ENCODE results near the gene IRS4. TPM values are rescaled to one million over a fixed set of nuclear protein-coding genes. Genes with fewer than 3 reads are reported as not detected.

Gene IRS4
- under 1 TPM in 1 of 2 experiments, not detected in 1; 0.16 TPM for total RNA-seq

DNA sequence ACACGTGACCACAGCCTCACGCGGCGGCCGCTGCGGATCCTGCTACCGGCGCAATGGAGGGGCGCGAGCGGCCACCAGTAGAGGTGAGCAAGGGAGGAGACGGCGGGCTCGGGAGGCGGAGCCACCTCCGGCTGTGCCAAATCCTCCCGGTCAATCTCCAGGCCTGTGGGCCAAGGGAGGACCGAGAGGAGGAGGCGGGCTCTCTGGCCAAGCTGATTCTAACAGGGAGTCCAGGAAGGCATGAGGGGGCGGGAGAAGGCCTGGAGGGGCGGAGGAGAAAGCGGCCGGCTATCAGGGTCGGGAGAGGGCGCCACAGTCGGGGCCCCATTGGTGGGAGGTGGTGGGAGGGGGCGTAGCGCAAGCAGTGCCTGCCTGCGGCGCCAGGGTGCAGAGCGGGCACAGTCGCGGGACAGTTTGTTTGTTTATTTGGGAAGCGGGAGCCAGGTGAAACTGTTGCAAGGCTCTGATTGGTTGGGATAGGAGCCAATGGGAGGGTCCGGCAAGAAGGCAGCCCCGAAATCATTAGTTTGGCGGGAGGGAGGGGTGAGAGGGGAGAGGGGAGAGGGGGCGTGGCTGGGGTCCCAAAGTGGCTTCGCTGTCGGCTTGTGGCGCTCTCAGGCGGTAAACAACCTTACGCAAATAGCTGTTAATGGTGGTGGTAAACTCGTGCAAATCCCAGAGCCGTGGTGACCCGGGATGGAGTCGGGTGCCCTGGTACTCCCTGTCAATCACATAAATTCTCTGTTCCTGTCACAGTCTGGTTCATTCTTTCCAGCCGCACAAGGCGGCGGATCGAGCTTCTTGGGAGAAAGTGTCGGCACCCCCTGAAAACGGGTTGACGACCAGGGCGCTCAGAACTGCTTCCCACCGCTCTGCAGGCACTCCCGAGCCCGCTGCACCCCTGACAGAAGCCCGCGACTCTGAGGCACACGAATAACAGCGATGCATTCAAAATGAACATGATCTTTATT lies at the start of gene IRS4:
Gene IRS4, minus strand, starts transcription at position 55 of the 971 bp plus-strand sequence.
- H3K4me1 Mint-ChIP-seq, result no peaks in the 10 kb centered on the region
- H3K9me3 Mint-ChIP-seq (ENCODE audit: low read depth), result no peaks in the 10 kb centered on the region
- H3K27ac Mint-ChIP-seq, result no peak within 1 kb of the TSS
- DNase-seq, result no peak
- CTCF ChIA-PET, result no interaction called here
- H3K36me3 Mint-ChIP-seq, result no peaks in the 10 kb centered on the region
- H3K27me3 Mint-ChIP-seq, result peaks cover 48% of the 10 kb centered on the region
- H3K4me3 Mint-ChIP-seq, result no peak within 1 kb of the TSS
- no peak for ATAC-seq

DNA sequence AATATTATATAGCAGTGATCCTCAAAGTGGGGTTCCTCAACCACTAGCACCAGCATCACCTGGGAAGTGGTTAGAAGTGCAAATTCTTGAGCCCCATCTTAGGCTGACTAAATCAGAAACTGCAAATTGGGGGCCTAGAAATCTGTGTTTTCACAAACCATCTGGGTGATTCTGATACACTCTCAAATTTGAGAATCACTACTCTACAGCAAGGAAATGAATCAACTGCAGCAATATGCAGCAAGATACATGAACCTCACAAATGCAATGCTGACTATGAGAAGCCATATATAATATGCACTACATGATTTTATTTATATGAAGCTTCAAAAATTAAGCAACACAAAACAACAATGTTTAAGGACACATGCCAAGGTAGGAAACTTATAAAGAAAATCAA lies 36.2 kb upstream of the IRS4 start:
- Mint-ChIP-seq H3K4me1 (no peaks in the 10 kb centered on the region), H3K36me3 (no peaks in the 10 kb centered on the region), H3K4me3 (no peak overlapping the region), H3K27me3 (no peaks in the 10 kb centered on the region), H3K9me3 (ENCODE audit: low read depth) (peaks cover 2% of the 10 kb centered on the region), H3K27ac (no peak overlapping the region)
- CTCF ChIA-PET, result no interaction called here
- DNase-seq, result no peak
- no peak for ATAC-seq

DNA sequence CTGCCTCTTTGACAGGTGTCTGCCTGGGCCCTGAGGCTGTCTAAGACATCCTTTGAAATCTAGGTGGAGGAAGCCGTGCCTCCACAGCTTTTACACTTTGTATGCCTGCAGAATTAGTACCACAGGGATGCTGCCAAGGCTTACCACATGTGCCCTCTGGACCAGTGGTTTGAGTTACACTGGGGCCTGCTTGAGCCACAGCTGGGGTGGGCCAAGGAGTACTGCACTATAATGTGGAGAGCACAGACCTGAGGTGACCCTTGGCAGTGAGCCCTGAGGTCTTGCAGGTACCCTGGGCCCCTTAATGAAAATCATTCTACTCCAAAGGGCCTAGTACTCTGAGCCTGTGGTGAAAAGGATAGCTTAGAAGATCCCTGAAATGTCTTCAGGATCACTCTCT lies 27.2 kb upstream of the IRS4 start:
- CTCF ChIA-PET, result no interaction called here
- ATAC-seq (no peak), DNase-seq (no peak)
- Mint-ChIP-seq H3K27ac (no peak overlapping the region), H3K4me3 (no peak overlapping the region), H3K36me3 (no peaks in the 10 kb centered on the region), H3K9me3 (ENCODE audit: low read depth) (peaks cover 4% of the 10 kb centered on the region), H3K27me3 (no peaks in the 10 kb centered on the region), H3K4me1 (no peaks in the 10 kb centered on the region)

DNA sequence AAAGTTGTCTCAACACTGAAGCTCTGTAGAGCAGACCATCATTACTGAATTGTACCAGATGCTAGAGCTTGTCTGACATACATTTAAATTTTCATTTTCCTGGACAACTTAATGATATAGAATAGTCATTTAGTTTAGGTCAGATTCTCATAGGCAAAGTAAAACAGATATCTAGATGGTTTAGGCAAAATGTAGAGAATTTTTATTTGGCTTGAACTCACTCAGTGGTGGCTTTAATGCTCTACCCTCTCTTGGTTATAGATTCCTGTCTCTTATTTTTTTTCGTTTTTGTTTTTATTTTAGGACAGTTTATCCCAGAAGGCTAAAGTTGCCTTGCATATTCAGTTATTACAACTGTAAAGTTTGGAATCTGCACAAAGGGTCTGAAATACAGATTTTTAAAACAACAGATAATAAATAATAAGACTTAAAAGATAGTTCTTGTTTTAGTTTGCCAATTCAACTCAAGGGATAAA lies 4.0 kb upstream of the IRS4 start:
- Mint-ChIP-seq H3K4me1 (no peaks in the 10 kb centered on the region), H3K4me3 (no peak overlapping the region), H3K36me3 (no peaks in the 10 kb centered on the region), H3K9me3 (ENCODE audit: low read depth) (no peaks in the 10 kb centered on the region), H3K27me3 (peaks cover 18% of the 10 kb centered on the region), H3K27ac (no peak overlapping the region)
- no peak for ATAC-seq
- no peak for DNase-seq
- CTCF ChIA-PET, result no interaction called here

DNA sequence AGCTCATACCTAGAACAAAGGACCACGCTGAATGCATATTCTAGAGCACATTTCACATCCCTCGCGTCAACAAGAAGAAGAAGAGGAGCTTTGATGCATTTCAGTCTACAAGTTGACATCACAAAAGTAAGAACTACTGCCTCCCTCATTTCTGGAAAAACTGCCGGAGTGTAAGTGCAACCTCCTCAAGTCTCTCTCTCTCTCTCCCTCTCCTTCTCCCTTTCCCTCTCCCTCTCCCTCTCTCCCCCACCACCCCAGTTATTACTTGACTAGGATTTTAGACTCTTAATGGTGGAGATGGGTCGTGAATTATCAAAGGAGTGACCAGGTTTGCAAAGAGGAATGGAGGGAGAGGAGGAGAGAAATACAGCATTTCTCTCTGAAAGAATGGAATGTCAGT lies 1.4 kb upstream of the IRS4 start:
- no peak for DNase-seq
- CTCF ChIA-PET, result no interaction called here
- no peak for ATAC-seq
- Mint-ChIP-seq H3K9me3 (ENCODE audit: low read depth) (no peaks in the 10 kb centered on the region), H3K27ac (no peak overlapping the region), H3K4me1 (no peaks in the 10 kb centered on the region), H3K27me3 (peaks cover 38% of the 10 kb centered on the region), H3K36me3 (no peaks in the 10 kb centered on the region), H3K4me3 (no peak overlapping the region)

DNA sequence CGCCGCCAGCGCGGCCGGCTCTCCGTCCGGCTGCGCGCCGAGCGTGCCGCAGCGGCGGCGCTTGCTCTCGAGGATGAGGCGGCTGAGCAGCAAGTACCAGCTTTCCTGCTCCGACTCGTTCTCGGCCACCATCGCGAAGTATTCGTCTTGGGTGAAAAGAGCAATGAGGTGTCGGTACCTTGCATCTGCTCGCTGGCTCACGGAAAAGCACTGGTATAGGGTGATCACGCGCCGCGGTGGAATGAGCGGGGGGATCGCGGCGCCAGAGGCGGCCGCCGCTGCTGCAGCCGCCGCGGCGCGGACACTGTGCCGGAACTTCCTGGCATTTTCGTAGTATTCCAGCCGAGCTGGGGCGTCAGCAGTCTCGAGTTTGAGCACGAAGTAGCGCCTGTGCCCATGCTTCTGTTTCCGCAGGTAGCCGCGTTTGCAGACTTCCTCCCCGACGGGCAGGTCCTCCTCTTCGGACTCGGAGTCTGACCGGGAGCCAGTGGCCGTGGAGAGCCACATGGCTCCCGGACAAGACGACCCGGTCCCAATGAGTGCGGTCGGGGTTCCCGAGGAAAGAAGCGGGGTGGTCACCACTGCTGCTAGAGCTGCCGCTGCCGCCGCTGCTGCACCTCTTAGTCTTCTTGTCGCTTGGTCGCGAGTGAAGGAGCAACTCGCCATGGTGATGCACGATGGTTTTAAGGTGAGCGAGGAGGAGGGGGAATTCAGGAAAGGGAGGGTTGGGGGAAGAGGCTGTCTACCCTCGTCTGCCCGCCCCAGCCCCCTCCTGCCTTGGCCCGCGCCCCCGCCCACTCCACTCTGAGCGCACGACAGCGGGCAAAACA lies 469 bp downstream of the IRS4 start:
- DNase-seq (no peak), ATAC-seq (no peak)
- Mint-ChIP-seq H3K27ac (no peak overlapping the region), H3K9me3 (ENCODE audit: low read depth) (no peaks in the 10 kb centered on the region), H3K36me3 (no peaks in the 10 kb centered on the region), H3K4me1 (no peaks in the 10 kb centered on the region), H3K27me3 (peaks cover 55% of the 10 kb centered on the region), H3K4me3 (no peak overlapping the region)
- CTCF ChIA-PET, result no interaction called here

DNA sequence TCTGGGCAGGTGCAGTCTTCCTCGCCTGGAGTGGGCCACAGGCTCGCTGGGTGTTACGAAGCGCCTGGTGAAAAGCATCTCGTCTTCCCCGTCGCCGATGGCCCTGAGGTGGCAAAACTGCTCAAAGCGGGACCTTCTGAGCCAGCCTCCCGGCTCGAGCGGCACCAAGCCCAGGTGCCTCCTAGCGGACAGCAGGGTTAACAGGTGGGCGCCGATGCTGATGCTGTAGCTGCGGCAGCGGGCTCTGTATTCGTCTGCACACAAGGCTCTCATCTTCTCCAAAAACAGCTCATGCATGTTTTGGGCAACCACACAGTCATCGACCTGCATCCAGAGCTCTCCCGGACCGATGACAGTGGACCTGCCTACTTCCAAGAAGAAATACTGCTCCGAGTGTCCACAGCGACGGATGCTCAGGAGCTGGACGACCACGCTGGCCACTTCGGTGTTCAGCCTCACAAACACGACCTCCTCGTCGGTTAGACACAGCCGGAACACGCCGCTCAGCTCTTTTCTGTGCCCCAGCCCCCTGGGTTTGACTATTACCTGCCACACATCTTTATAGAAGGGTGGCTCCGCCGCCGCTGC lies 1.2 kb downstream of the IRS4 start:
- no peaks in the 10 kb centered on the region for H3K9me3 Mint-ChIP-seq (ENCODE audit: low read depth)
- CTCF ChIA-PET, result no interaction called here
- no peak overlapping the region for H3K4me3 Mint-ChIP-seq
- ATAC-seq (no peak), DNase-seq (no peak)
- no peaks in the 10 kb centered on the region for H3K4me1 Mint-ChIP-seq
- no peak overlapping the region for H3K27ac Mint-ChIP-seq
- H3K27me3 Mint-ChIP-seq, result peaks cover 59% of the 10 kb centered on the region
- H3K36me3 Mint-ChIP-seq, result no peaks in the 10 kb centered on the region

DNA sequence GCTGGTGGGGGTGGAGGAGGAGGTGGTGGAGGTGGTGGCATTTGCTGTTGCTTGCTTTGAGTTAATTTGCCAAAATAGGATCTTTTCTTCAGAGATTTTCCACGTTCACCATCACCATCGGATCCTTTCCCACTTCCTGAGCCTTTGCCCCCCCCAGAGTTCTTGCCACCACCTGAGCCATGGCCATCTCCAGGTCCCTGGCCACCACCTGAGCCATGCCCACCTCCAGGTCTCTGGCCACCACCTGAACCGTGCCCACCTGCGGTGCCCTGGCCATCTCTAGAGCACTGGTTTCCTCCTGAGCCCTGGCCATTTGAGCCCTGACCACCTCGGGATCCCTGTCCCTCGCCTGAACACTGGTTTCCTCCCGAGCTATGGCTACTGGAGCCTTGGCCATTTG lies 1.9 kb downstream of the IRS4 start:
- Mint-ChIP-seq H3K36me3 (no peaks in the 10 kb centered on the region), H3K27ac (no peak overlapping the region), H3K27me3 (peaks cover 59% of the 10 kb centered on the region), H3K4me1 (no peaks in the 10 kb centered on the region), H3K9me3 (ENCODE audit: low read depth) (no peaks in the 10 kb centered on the region), H3K4me3 (no peak overlapping the region)
- CTCF ChIA-PET, result no interaction called here
- no peak for ATAC-seq
- no peak for DNase-seq

DNA sequence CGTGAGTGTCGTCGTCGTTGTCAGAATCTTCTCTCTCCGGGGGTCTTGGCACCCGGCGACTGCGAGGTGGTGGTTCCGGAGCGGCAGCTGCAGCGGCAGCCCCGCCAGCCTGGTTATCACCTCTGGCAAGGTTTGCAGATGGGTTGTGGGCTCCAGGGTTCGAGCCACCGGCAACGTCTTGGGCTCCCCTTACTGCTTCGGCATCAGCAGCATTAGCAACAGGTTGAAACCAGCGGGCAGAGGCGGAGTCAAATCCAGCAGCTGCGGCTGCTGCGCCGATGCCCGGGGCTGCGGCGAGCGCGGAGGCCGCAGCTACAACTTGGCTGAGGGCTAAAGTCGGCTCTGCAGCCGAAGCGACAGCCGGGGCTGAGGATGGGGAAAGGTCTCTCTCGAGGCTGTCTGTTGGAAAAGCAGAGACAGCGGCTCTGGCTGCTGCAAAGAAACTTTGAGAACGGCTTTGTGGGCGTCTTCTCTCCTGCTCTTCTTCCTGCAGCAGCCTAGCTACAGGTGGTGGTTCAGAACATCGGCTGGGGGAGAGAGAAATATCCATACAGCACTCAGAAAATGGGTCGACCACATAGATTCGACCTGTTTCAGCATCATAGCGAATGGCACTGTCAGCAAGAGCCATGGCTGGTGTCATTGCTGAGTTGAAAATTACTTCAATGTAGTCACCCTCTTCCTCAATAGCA lies 3.6 kb downstream of the IRS4 start:
- CTCF ChIA-PET, result no interaction called here
- no peaks in the 10 kb centered on the region for H3K4me1 Mint-ChIP-seq
- ATAC-seq, result no peak

DNA sequence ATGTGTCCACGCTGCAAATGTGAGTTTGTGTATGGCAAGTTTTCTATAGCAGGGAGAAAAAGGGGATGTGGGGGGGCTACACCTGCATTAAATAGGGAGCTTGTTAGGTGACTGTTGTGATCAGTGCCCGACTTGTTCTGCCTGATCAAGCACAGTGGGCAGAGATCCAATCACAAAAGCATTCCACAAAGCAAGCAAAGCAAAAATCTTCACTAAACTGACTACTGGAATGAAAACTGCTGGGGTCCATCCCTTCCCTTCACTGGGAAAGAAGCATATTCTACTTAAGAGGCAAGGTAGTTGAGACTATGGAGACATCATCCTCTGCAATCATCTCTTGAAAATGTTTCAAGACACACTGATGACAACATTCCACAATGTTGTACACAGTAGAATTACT lies 5.2 kb downstream of the IRS4 start:
- no peak for ATAC-seq
- CTCF ChIA-PET, result no interaction called here
- Mint-ChIP-seq H3K27ac (no peak overlapping the region), H3K4me3 (no peak overlapping the region), H3K4me1 (no peaks in the 10 kb centered on the region), H3K9me3 (ENCODE audit: low read depth) (no peaks in the 10 kb centered on the region), H3K27me3 (peaks cover 48% of the 10 kb centered on the region), H3K36me3 (no peaks in the 10 kb centered on the region)
- no peak for DNase-seq

More for the DNA sequence above, 3.6 kb downstream of the IRS4 start:
- Mint-ChIP-seq H3K27ac (no peak overlapping the region), H3K9me3 (ENCODE audit: low read depth) (no peaks in the 10 kb centered on the region), H3K27me3 (peaks cover 58% of the 10 kb centered on the region), H3K36me3 (no peaks in the 10 kb centered on the region), H3K4me3 (no peak overlapping the region)
- no peak for DNase-seq

DNA sequence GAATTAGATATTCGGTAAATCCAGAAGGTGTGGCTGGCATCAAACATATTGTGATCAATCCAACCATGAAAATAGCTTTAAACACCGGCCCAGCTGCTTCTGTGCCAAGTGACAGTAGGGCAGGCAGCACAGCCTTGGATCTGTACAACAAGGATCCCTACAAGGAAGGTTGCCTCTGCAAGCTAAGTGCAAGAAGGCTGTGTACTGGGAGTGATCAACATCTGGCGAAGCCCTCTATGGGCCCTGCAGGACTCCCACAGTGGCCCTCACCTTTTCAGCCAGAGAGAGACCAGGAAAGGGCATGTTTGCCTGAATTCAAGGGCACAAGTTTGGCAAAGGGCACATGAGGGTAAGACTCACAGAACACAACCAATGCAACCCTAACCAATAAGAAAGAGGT lies 9.6 kb downstream of the IRS4 start:
- no peak for ATAC-seq
- no peak overlapping the region for H3K27ac Mint-ChIP-seq
- no peaks in the 10 kb centered on the region for H3K36me3 Mint-ChIP-seq
- no peaks in the 10 kb centered on the region for H3K9me3 Mint-ChIP-seq (ENCODE audit: low read depth)
- H3K4me3 Mint-ChIP-seq, result no peak overlapping the region
- H3K27me3 Mint-ChIP-seq, result peaks cover 11% of the 10 kb centered on the region
- CTCF ChIA-PET, result no interaction called here
- no peak for DNase-seq
- no peaks in the 10 kb centered on the region for H3K4me1 Mint-ChIP-seq

DNA sequence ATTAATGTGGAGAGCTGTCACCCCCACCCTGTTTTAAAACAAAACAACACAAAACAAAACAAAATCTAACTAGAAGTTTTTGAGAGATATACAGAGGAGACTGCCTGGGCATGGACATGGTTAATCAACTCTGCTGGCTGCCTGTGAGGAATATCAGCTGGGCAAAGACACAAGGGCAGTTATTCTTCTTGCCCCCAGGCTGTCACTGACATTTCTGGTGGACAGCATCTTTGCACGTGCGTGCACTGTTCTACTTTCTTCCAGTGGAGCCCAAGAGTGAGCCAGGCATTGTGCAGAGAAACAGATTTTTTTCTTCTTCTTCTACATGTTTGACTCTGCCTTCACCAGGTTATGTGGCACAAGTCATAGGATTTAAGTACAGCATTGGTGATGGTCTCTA lies 13.8 kb downstream of the IRS4 start:
- DNase-seq, result no peak
- H3K36me3 Mint-ChIP-seq, result no peaks in the 10 kb centered on the region
- H3K27me3 Mint-ChIP-seq, result no peaks in the 10 kb centered on the region
- no peak for ATAC-seq
- H3K9me3 Mint-ChIP-seq (ENCODE audit: low read depth), result no peaks in the 10 kb centered on the region
- CTCF ChIA-PET, result no interaction called here
- no peak overlapping the region for H3K27ac Mint-ChIP-seq
- no peak overlapping the region for H3K4me3 Mint-ChIP-seq
- H3K4me1 Mint-ChIP-seq, result no peaks in the 10 kb centered on the region

DNA sequence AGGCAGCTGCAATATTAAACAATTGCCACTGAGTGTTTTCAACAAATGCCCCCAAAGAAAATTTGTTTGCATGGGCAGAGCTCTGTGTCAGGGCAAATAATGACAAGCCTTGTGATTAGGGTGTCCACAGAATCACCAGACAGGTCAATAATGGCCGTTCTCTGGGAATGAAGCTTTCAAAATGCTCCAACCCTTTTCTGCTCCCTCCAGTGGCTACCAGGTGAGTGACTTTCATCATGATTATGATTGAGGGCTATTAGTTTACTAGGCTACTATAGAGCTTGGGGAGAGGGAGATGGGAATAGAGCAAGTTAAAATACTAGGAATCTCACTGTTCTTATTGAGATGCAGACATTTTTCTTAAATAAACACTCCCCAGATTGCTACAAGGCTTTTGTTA lies 23.5 kb downstream of the IRS4 start:
- no peaks in the 10 kb centered on the region for H3K36me3 Mint-ChIP-seq
- DNase-seq (no peak), ATAC-seq (no peak)
- H3K4me3 Mint-ChIP-seq, result no peak overlapping the region
- H3K27me3 Mint-ChIP-seq, result no peaks in the 10 kb centered on the region
- H3K27ac Mint-ChIP-seq, result no peak overlapping the region
- no peaks in the 10 kb centered on the region for H3K4me1 Mint-ChIP-seq
- CTCF ChIA-PET, result no interaction called here
- H3K9me3 Mint-ChIP-seq (ENCODE audit: low read depth), result no peaks in the 10 kb centered on the region

All from activated CD8-positive, alpha-beta memory T cell treated with anti-CD3 and anti-CD28 coated beads, Interleukin-2, amount 10 ng/mL, durations not matched to agents 7 days and 5 days (primary cell).